Measurements from ENCODE around the gene HCFC1.
A peak's percentile ranks its signal among the peaks of the same experiment; 100 is the strongest.

Gene HCFC1

DNA sequence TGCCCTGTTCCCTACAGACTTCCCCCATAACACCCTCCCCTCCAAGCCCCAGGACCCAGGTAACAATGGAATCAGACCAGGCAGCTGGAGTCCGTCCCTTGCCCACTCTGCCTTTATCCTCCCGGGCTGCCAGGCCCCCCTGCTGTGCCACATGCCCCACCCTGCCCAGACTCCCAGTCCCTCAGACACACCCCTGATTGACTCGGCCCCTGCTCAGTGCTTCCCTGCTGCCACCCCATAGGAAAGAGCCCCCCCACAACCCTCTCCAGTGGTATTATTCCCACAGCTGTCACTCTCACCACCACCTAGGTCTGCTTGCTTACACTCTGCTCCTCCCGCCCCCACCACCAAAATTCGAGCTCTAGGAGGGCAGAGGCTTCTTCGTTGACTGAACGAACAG is 32.0 kb downstream of the HCFC1 start:
- no peak for DNase-seq (ENCODE audit: low read depth)

DNA sequence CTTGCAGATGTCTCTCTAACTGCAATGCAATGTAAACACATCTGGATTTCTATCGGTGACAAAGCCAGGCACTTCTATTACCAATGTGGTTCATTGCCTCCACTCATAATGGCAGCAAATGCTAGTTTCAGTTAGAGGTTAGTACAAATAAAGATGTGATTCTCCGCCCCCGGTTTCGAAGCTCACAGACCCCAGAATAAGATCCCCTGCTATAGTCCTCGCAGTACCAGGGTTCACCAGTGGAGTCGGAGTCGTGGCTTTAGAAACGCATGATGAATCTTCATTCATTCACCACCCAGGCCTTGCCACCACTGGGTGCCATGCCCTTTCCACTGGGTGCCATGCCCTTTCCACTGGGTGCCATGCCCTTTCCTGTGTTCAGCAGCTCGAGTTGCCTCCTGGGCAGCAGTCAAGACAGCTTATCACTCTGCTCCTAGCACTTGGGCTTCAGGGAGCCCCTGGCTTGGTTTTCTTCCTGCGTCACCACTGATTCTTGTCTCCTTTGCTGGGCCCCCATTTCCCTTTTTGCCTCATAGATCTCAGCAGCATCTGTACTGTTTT is 33.3 kb downstream of the HCFC1 start:
- no peak for DNase-seq (ENCODE audit: low read depth)

DNA sequence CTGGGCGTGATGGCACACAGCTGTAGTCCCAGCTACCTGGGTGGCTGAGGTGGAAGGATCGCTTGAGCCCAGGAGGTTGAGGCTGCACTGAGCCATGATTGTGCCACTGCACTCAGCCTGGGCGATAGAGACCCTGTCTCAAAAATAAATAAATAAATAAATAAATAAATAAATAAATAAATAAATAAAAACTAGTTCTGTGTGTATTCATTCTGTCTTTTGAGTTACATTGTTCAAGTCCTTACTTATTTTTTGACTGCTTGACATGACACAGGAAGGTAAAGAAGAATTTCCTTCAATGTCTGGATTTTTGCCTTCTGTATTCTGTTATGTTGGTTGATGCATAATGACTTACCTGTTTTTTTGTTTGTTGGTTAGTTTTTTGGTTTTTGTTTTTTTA is 34.6 kb downstream of the HCFC1 start:
- no peak for DNase-seq (ENCODE audit: low read depth)

DNA sequence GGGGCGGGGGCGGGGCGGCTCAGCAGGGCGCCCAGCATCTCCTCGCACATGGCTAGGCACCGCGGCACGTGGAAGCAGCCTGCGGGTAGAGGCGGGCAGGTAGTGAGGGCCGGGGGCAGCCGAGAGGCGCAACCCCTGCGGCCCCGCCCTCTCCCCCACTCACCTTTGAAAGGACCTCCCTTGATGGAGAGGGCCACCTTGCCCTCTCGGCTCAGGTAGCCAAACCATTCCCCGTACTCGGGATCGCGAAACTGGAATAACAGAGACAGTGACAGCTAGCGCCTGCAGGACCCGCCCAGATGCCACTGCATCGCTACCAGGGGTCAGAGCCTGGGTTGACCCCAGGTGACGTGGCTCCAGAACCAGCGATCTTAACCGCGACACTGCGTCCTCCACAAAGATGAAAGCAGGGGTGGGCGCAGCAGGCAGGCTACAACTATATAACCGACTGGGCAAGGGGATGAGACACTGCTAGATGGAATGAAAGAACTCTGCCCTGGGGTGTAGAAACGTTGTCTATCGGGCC is 36.2 kb downstream of the HCFC1 start:
- no peak for DNase-seq (ENCODE audit: low read depth)

DNA sequence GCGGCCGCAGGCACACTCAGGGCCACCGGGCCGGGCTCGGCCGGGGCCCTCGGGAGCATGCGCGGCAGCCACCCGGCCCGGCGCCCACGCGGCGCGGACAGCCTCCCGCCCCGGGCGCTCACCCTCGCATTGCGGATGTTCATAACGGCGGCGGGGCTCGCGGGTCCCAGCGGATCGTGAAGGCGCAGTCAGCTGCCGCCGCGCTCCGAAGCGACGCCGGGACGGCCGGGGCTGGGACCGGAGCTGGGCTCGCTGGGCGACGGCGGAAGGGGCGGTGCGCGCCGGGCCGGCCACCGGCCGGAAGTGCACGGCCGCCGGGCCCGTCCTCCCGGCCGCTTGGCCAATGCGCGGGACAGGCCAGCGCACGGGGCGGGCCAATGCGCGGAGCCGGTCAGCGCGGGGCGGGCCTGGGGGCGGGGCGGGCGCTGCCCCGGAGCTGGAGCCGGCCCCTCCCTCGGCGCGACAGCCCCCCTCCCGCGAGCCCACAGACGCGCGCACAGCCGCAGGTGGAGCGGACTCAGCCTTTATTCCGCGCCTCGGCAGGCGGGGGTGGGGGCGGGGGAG is 36.8 kb downstream of the HCFC1 start, which contains the start of gene NAA10:
TSS of gene NAA10 (minus strand) at position 276 of the 564 bp plus-strand sequence. CDS start at position 143, 133 bp downstream.
- DNase-seq (ENCODE audit: low read depth): peak; percentile 71

DNA sequence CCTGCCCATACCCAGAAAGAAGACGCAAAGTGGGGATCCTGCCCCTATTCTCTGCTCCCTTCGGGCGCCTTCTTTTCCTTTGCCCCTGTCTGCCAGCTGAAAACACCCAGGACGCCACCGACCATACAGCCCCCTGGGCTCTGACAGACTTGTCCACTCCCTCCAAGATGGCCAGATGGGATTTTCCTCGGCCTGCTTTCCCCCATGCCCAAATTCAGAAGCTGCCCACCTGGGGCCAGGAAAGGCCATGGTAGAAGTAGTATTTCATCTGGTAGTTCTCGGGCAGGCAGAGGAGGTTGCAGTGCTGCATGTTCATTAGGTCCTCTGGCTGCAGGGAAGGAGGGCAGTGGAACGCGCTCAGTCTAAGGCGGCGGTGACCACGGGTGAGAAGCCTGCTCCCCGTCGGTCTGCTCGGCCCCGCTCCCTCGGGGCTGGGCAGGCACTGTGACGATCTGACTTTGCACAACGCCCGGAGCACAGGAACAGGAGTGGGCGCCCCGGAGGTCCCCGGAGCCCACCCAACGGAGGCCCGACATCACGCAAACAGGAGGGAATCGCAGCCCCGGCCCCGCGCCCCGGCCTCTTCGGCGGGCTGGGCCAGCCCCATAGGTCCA is 37.4 kb downstream of the HCFC1 start:
- no peak for DNase-seq (ENCODE audit: low read depth)

DNA sequence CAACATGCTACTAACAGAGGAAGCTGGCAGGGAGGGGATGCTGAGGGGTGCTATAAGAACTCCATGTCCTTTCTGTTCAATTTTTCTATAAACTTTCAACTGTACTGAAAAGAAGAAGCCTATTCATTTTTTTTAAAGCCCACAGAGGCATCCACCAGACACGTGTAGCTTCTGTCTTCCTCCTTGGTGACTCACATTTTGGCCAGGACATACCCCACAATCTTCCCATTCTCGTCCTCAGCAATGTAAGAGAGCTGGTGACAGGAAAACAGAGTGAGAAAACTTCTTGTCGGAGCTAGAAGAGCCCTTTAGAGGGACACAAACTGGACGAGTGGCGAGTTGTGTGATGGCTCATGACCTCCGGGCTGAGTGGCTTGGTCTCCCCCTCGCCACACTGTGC is 37.9 kb downstream of the HCFC1 start:
- no peak for DNase-seq (ENCODE audit: low read depth)

DNA sequence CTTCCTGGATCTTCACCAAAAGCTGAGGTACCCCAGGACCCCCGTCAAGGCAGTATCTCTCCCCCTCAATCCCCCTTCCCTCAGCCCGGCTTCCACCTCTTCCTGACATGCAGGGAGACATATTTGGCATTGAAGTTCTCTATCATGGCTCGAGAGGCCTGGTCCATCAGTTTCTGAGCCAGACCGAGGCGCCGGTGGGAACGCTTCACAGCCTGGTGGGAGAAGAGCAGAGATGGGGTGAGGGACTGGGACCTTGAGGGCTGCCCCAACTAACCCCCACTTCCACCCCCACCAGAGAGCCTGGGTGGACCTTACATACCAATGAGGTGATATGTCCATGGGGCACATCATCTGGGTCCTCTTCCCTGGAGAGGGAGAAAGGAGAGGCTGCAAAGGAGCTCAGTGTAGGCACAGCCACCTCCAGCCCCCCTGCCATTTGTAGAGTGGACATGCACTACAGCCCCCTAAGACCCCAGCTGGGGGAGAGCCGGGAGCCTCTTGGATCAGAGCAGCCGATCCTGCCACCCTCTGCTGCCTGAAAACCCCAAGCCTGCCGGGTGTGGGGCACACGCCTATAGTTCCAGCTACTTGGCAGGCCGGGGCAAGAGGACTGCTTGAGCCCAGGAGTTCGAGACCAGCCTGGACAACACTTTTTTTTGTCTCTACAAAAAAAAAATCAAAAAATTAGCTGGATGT is 39.2 kb downstream of the HCFC1 start:
- no peak for DNase-seq (ENCODE audit: low read depth)

DNA sequence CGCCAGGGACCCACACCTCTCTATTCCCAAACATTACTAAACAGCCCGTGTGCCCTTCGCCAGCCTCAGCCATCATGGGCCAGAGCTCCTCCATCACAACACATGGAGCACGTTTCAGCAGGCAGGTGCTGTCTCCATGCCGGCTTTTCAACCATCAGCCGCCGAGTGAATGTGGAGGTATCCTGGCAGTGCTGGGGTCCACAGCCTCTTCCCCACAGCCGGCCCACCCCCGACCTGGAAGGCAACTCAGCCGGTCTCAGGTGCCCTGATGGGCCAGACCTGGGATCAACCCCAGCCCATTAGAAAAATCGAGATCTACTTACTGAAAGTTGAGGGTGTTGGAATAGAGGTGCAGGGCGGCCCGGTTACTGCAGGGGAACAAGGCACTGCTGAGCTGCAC is 39.9 kb downstream of the HCFC1 start:
- DNase-seq (ENCODE audit: low read depth): no peak

DNA sequence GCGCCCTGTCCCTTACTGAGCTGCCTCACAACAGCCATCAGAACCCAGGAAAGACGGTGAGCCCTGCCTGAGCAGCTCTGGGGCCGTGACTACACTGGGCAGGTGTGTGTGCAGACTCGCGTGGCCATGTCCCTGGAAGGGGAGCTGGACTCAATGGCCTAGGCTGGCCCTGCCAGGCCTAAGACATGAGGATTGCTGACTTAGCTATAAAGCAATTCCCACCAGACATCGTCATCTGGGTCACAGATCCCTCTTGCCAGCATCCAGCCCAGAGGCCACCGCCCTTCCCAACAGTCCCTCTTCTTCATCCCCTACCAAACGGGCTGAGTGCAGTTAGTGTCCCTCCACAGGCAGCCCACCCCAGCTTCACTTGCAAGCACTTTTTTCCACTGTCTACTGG is 40.5 kb downstream of the HCFC1 start:
- DNase-seq (ENCODE audit: low read depth): no peak

DNA sequence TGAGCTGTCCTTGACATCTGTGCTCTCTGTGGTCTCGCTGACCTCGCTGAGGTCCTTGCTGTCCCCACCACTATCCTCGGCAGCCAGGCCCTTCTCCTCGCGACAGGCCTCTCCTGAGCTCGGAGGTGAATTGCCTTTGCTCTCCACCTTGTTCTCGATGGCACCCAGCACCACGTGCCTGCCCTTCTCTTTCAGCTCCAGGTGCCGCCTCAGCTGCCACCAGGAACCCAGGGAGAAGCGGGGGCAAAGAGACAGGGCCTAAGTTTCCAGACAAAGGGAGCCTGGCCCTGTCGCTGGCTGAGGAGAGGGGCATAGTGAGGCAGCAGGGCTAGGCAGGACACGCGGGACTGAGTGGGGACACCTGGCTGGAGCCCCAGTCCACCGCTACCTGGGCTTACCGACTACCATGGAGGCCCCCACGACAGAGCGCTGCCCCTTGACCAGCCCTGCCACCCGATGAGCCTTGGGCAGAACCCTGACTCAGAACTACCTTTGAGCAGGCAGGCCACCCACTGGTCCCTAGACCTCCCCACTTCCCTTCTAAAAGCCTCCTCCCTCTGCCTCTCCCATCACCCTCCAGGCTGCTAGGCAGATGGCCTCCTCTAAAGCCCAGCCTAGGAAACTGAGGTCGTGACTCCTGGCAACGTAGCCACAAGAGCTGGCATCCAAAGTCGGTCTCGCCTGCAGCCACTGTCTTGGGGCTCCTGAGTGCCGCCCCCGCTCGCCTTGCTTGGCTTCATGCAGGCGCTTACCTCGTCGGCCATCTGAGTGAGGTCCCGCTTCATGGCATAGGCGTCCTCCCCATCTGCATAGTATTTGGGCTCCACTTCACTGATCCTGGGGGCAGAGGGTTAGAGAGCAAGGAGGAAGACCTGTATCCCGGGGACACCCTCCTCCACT is 41.4 kb downstream of the HCFC1 start:
- no peak for DNase-seq (ENCODE audit: low read depth)

DNA sequence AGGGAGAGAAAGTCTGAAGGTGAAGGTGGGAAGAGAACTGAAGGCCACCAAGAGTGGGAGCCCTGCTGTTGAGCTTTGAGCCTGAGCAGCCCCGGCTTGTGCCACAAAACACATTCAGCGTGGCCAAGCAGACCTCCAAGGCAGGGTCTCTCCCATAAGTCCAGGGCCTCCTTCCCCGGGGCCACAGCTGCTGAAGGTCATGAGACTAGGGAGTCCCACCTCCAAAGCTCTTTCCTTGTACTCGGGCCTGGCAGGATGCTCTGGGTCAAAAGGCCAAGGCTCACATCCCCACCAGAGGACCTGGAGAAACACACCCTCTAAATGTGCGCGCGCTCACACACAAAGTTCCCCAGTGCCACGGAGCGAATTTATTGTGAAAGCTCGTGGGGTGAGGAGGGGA is 42.0 kb downstream of the HCFC1 start:
- no peak for DNase-seq (ENCODE audit: low read depth)

DNA sequence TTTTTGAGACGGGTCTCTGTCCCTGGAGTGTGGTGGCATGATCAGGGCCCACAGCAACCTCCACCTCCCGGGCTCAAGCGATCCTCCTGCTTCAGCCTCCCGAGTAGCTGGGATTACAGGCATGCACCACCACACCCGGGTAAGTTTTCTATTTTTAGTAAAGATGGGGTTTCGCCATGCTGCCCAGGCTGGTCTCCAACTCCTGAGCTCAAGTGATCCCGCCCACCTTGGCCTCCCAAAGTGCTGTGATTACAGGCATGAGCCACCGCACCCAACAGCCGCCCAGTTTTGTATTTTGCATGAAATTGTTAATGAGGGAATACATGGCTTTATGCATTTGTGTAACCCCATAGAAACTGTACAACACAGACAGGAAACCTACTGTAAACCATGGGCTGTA is 42.8 kb downstream of the HCFC1 start:
- DNase-seq (ENCODE audit: low read depth): no peak

DNA sequence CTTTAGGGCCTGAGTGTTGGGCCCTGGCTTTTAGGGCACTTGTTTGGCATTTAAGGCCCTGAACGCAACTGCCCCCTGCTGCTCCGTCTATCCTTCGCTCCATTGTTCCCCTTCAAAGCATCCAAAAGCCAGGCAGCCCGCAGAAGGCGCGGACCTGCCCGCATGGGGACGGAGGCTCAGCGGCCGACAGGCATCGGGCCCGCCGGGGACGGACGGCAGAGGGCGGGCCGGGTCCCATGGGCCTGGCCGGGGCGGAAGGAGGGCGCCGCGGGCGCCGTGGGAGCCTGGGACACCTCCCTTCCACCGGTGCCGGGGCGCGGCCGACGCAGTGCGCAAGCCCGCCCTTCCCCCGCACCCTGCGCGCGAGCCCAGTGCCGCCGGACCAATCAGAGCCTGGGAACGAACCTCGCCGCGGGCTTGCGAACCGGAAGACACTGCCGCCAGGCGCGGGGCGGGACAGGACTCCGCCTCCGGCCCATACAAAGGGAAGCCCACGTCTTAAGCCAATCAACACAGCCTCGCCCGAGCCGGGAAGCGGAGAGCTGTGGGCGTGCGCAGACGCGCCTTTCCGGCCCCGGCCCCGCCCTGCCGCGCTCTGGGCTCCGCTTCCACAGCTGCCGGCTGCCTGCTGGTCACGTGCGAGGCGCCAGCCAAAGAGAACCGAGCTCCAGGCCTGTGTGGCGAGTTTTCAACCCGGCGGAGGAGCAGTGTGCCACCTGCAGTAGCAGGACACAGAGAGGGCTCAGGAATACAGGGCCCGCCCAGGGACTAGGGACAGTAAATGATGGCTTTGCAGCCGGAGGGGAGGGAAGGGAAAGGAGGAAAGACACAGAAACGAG is 43.5 kb downstream of the HCFC1 start:
- peak; percentile 90 for DNase-seq (ENCODE audit: low read depth)

DNA sequence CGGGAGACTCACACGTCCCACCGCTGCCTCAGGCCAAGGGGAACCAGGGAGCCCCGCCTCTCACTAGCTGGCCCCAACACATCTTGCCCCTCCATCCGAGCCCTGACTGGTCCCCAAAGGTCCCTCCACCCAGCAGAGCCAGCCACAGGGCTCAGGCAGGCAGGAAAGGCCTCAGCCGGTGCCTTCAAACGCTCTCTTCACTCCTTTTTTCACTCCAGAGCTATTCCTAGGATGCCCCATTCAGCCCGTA is 44.0 kb downstream of the HCFC1 start:
- DNase-seq (ENCODE audit: low read depth): no peak

DNA sequence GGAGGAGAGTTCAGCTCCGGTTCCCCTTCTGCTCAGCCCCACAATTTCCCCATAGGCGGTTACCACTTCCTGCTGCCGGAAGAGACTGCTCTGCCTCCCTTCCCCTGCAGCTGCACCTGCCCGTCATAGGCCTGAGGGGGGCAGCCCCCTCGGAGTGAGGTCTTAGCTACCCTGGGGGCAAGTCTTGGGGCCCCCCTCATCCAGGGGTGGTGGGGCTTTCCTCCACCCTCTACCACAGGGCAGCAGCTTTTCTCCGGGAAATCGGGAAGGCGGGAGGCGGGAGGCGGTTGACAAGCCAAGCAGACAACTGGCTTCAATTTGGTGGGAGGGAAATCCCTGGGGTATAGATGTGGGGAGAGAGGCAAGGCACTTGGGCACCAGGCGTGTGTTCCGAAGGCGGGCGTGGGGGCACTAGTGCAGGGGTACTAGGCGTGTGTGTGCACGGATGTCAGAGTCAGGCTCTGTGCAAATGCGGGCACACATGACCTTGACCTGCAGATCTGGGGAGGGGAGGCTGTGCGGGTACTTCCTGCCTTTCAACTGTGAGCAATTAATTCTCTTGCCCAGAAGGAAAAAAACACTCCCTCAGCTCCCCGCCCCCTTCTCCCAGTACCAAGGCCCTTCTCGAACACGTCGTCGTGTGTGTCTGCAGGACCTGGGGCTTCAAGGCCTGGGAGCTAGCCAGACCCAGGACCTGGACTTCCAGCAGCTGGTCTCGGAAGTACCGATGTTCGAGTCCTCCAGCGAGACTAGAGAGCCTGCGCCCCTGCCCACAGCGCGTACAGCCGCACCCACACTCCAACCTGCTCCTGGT is 44.6 kb downstream of the HCFC1 start:
- peak; percentile 59 for DNase-seq (ENCODE audit: low read depth)

DNA sequence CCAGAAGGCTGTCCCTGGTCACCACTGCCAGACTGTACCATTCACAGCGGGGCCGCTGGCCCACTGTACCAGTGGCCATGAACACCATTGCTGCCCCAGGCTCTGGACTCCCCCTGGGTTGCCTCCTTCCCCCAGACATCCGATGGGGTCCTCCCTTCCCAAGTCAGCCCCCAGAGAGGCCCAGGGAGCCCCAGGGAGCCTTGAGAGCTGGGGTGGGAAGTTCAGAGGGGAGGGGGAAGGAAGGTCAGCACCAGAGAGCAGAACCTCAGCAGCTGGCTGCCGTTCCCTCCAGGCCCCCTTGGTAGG is 45.1 kb downstream of the HCFC1 start:
- no peak for DNase-seq (ENCODE audit: low read depth)

DNA sequence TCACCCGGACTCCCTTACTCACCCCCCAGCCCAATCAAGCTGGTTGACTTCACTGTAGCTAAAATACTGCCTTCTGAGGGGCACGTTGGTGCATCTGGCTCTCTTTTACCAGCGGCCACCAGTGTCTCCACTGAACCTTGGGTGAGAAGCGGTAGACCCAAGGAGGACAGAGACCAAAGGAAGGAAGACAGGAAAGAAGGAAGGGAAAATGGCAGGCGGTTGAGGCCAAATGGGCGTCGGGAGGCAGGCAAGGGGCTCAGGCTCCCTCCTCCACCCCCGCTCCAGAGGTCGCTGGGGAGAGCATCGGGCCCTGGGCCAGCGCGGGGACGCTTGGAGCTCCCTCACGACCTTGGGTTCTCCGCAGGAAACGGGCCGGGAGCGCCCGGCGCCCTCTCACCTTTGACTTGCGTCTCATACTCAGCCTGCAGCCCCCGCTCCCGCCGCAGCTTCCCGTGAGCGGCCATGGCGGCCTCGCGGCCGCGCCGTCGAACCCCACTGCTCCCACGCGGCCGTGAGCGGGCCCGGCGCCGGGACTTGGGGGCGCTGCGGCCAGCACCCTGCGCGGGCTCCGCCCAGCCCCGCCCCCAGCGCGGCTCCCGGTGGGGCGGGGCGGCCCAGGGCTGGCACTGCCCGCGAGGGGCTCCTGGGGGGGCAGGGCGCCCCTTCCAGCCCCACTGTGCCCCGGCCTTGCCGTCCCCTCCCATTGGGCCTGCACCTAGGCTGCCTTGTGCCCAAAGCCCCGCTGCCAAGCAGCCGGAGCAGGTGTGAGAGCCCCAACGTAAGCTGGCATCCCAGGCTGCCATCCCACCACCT is 45.7 kb downstream of the HCFC1 start, which contains the start of gene ARHGAP4:
TSS of gene ARHGAP4 (minus strand) at position 526 of the 813 bp plus-strand sequence. CDS start at position 464, 62 bp downstream.
- peak; percentile 61 for DNase-seq (ENCODE audit: low read depth)

DNA sequence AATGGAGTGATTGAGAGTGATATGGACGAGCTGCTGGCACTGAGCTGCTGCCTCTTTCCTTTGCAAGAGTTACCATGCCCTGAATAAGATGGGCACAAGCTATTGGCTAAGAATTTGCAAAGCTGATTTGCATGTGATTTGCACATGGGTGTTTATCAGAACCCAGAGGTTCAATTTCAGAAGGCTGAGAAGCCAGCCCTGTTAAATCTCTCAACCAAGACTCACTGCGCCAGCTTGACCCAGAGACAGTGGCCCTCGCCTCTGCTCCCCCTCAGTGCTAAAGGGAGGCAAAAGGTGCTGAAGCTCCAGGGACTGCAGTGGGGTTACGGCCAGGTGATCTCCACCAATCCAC is 46.3 kb downstream of the HCFC1 start:
- DNase-seq (ENCODE audit: low read depth): no peak

Measured in activated T-cell treated with anti-CD3 and anti-CD28 coated beads for 48 hours (primary cell).